Measurements from ENCODE around the gene RAPGEF6. TPM values are rescaled to one million over a fixed set of nuclear protein-coding genes. Genes with fewer than 3 reads are reported as not detected.
"Not testable (repeated sequence)": the region's sequence is repeated elsewhere in the genome, so short reads cannot be mapped to it uniquely, and the experiment has no call there.

RAPGEF6 gene
- total RNA-seq, 3 donors from 2014 or later: 21.8 to 56.3 (median 31.5) TPM

- intact Hi-C loops (cut with DNase I; ENCODE audit: low total_unique reads): no loop called here
- no peak for TF ChIP-seq POLR2A (IDR thresholded peaks at IDR 0.05)
- TF ChIP-seq POLR2AphosphoS5 (IDR thresholded peaks at IDR 0.05): no peak
- TF ChIP-seq CTCF (IDR thresholded peaks at IDR 0.05): no peak
- Histone ChIP-seq H3K4me3 (no peak overlapping the region), H3K27ac (no peak overlapping the region), H3K27me3 (no peaks in the 10 kb centered on the region), H3K9me3 (no peaks in the 10 kb centered on the region), H3K36me3 (no peaks in the 10 kb centered on the region), H3K4me1 (no peaks in the 10 kb centered on the region)
- no peak for DNase-seq (ENCODE audit: low spot score in 2 of 2)
Observed at GRCh38 chr5:131384173-131384572, 250.9 kb downstream of the RAPGEF6 start.

- no peaks in the 10 kb centered on the region for H3K9me3 ChIP-seq
- no peak for DNase-seq (ENCODE audit: low spot score in 2 of 2)
- TF ChIP-seq POLR2A (IDR thresholded peaks at IDR 0.05) (no peak), CTCF (IDR thresholded peaks at IDR 0.05) (peak in 1 of 3 donors; percentile 28)
- H3K27ac ChIP-seq: no peak overlapping the region
- no peaks in the 10 kb centered on the region for H3K4me1 ChIP-seq
- H3K27me3 ChIP-seq: no peaks in the 10 kb centered on the region
- H3K4me3 ChIP-seq: no peak overlapping the region
- H3K36me3 ChIP-seq: no peaks in the 10 kb centered on the region
- intact Hi-C loops (cut with DNase I; ENCODE audit: low total_unique reads): no loop called here
Observed at GRCh38 chr5:131382407-131383395, 252.3 kb downstream of the RAPGEF6 start.

- no peaks in the 10 kb centered on the region for H3K27me3 ChIP-seq
- peak overlapping the region in 1 of 2 donors; percentile 3 for H3K27ac ChIP-seq
- no peak for DNase-seq (ENCODE audit: low spot score in 2 of 2)
- H3K9me3 ChIP-seq: no peaks in the 10 kb centered on the region
- H3K4me3 ChIP-seq: no peak overlapping the region
- no peaks in the 10 kb centered on the region for H3K4me1 ChIP-seq
- intact Hi-C loops (cut with DNase I; ENCODE audit: low total_unique reads): no loop called here
- no peaks in the 10 kb centered on the region for H3K36me3 ChIP-seq
- TF ChIP-seq CTCF (IDR thresholded peaks at IDR 0.05) (no peak), POLR2AphosphoS5 (IDR thresholded peaks at IDR 0.05) (no peak), POLR2A (IDR thresholded peaks at IDR 0.05) (no peak)
Observed at GRCh38 chr5:131381777-131382176, 253.3 kb downstream of the RAPGEF6 start.

GRCh38 chr5:131381021-131381420, 254.0 kb downstream of the RAPGEF6 start:
- TF ChIP-seq POLR2A (IDR thresholded peaks at IDR 0.05) (no peak), POLR2AphosphoS5 (IDR thresholded peaks at IDR 0.05) (no peak), CTCF (IDR thresholded peaks at IDR 0.05) (no peak)
- no peak for DNase-seq (ENCODE audit: low spot score in 2 of 2)
- H3K9me3 ChIP-seq: no peaks in the 10 kb centered on the region
- intact Hi-C loops (cut with DNase I; ENCODE audit: low total_unique reads): no loop called here
- H3K36me3 ChIP-seq: no peaks in the 10 kb centered on the region
- no peaks in the 10 kb centered on the region for H3K4me1 ChIP-seq
- H3K27me3 ChIP-seq: no peaks in the 10 kb centered on the region
- H3K27ac ChIP-seq: no peak overlapping the region
- no peak overlapping the region for H3K4me3 ChIP-seq

- peak overlapping the region; percentile 58 to 69 for H3K27ac ChIP-seq
- DNase-seq (ENCODE audit: low spot score in 2 of 2); H3K4me1 ChIP-seq; H3K36me3 ChIP-seq; H3K9me3 ChIP-seq; H3K4me3 ChIP-seq; intact Hi-C loops (cut with DNase I; ENCODE audit: low total_unique reads); H3K27me3 ChIP-seq: not testable (repeated sequence)
Observed at GRCh38 chr5:131380238-131380637, 254.8 kb downstream of the RAPGEF6 start.
